Stomach (tissue), 4 donors: ENCODE results near the gene ETV3L.

Experiments used
- EP300 ChIP-seq: sonication (generic); formaldehyde crosslinking; IDR thresholded peaks from one replicate; pipeline ENCODE4 v1.6.1; 2017; ENCODE audit warnings: antibody characterized with exemption
- POLR2A ChIP-seq, 4 donors: fragments of 450-650 bp; IDR thresholded peaks; one replicate each; pipeline ENCODE4 v1.6.1; 2016; ENCODE audit warnings: antibody characterized with exemption in 4 of 4, control low read depth in 2 of 4, mild to moderate bottlenecking in 1 of 4, moderate library complexity in 1 of 4
- TF ChIP-seq, protein P1 (sequence below), 7 experiments: fragments of 450-650 bp in 4 of 7; fragments of 200-600 bp in 3 of 7; sonication (generic) in 3 of 7; IDR thresholded peaks; one replicate each; pipeline ENCODE4 v1.5.1; 2016 to 2019; ENCODE audit warnings: antibody characterized with exemption in 7 of 7, control low read depth in 2 of 7, mild to moderate bottlenecking in 1 of 7

GRCh38 chr1:157101149-157101548, 1.5 kb upstream of the ETV3L start:
- TF ChIP-seq, protein P1, sequence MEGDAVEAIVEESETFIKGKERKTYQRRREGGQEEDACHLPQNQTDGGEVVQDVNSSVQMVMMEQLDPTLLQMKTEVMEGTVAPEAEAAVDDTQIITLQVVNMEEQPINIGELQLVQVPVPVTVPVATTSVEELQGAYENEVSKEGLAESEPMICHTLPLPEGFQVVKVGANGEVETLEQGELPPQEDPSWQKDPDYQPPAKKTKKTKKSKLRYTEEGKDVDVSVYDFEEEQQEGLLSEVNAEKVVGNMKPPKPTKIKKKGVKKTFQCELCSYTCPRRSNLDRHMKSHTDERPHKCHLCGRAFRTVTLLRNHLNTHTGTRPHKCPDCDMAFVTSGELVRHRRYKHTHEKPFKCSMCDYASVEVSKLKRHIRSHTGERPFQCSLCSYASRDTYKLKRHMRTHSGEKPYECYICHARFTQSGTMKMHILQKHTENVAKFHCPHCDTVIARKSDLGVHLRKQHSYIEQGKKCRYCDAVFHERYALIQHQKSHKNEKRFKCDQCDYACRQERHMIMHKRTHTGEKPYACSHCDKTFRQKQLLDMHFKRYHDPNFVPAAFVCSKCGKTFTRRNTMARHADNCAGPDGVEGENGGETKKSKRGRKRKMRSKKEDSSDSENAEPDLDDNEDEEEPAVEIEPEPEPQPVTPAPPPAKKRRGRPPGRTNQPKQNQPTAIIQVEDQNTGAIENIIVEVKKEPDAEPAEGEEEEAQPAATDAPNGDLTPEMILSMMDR (IDR thresholded peaks at IDR 0.05), result no peak
- TF ChIP-seq EP300 (no peak), POLR2A (IDR thresholded peaks at IDR 0.05) (no peak)
